Measurements from ENCODE around the gene SYT17.

The SYT17 gene

GRCh38 chr16:19139436-19140091 lies 28.5 kb upstream of the SYT17 start:
- no peak for DNase-seq

GRCh38 chr16:19140396-19140795 lies 27.6 kb upstream of the SYT17 start:
- no peak for DNase-seq

- no peak for DNase-seq
These were observed 25.0 kb upstream of the SYT17 start for GRCh38 chr16:19142939-19143598.

- no peak for DNase-seq
These were observed 24.5 kb upstream of the SYT17 start for GRCh38 chr16:19143599-19143956.

- DNase-seq = no peak
These were observed 23.0 kb upstream of the SYT17 start for GRCh38 chr16:19145010-19145409.

- DNase-seq = no peak
These were observed 20.9 kb upstream of the SYT17 start for GRCh38 chr16:19147126-19147525.

- DNase-seq = no peak
These were observed 20.4 kb upstream of the SYT17 start for GRCh38 chr16:19147627-19148026.

GRCh38 chr16:19148189-19148588 lies 19.9 kb upstream of the SYT17 start:
- DNase-seq = no peak

GRCh38 chr16:19151310-19151709 lies 16.7 kb upstream of the SYT17 start:
- no peak for DNase-seq

- DNase-seq = no peak
These were observed 16.0 kb upstream of the SYT17 start for GRCh38 chr16:19152042-19152441.

- DNase-seq = no peak
These were observed 14.2 kb upstream of the SYT17 start for GRCh38 chr16:19153876-19154275.

- DNase-seq = no peak
These were observed 6.0 kb upstream of the SYT17 start for GRCh38 chr16:19162085-19162484.

- DNase-seq = no peak
These were observed 4.8 kb upstream of the SYT17 start for GRCh38 chr16:19163215-19163614.

GRCh38 chr16:19164285-19164684 lies 3.8 kb upstream of the SYT17 start:
- DNase-seq = no peak

GRCh38 chr16:19165101-19165500 lies 2.9 kb upstream of the SYT17 start:
- no peak for DNase-seq

GRCh38 chr16:19166500-19166899 lies 1.5 kb upstream of the SYT17 start:
- no peak for DNase-seq

GRCh38 chr16:19168371-19169081 lies 486 bp downstream of the SYT17 start:
- DNase-seq = no peak

GRCh38 chr16:19169082-19169639 lies 1.1 kb downstream of the SYT17 start:
- no peak for DNase-seq

- DNase-seq = no peak
These were observed 2.1 kb downstream of the SYT17 start for GRCh38 chr16:19170043-19170655.

- DNase-seq = no peak
These were observed 4.2 kb downstream of the SYT17 start for GRCh38 chr16:19172098-19172780.

- no peak for DNase-seq
These were observed 5.0 kb downstream of the SYT17 start for GRCh38 chr16:19173059-19173458.

- DNase-seq = no peak
These were observed 5.8 kb downstream of the SYT17 start for GRCh38 chr16:19173649-19174383.
